ENCODE data around the gene ZNF678.

The ZNF678 gene

GRCh38 chr1:227542153-227543120 lies 20.9 kb upstream of the ZNF678 start:
- no peaks in the 10 kb centered on the region for H3K36me3 ChIP-seq (replicated peaks; ENCODE audit: low read depth, low read length)
- H2AFZ ChIP-seq (ENCODE audit: low read depth, low read length): no peak overlapping the region
- H3K4me2 ChIP-seq (ENCODE audit: low read length): no peak overlapping the region
- no peaks in the 10 kb centered on the region for H3K79me2 ChIP-seq (ENCODE audit: low read length)
- H3K9ac ChIP-seq (ENCODE audit: low read length): no peak overlapping the region
- H3K9me3 ChIP-seq (ENCODE audit: insufficient read depth, low read length): no peaks in the 10 kb centered on the region
- no peaks in the 10 kb centered on the region for H3K4me1 ChIP-seq (ENCODE audit: low read length)
- no peaks in the 10 kb centered on the region for H3K27me3 ChIP-seq (ENCODE audit: low read depth, low read length)
- no peaks in the 10 kb centered on the region for H4K20me1 ChIP-seq (ENCODE audit: insufficient read depth, low read length)
- no peak overlapping the region for H3K4me3 ChIP-seq (ENCODE audit: low read length)
- TF ChIP-seq EZH2phosphoT487 (IDR thresholded peaks at IDR 0.05; ENCODE audit: low read depth): no peak
- TF ChIP-seq CTCF (IDR thresholded peaks at IDR 0.05; ENCODE audit: low read depth, low read length): no peak
- no peak overlapping the region for H3K27ac ChIP-seq (ENCODE audit: low read length)

DNA sequence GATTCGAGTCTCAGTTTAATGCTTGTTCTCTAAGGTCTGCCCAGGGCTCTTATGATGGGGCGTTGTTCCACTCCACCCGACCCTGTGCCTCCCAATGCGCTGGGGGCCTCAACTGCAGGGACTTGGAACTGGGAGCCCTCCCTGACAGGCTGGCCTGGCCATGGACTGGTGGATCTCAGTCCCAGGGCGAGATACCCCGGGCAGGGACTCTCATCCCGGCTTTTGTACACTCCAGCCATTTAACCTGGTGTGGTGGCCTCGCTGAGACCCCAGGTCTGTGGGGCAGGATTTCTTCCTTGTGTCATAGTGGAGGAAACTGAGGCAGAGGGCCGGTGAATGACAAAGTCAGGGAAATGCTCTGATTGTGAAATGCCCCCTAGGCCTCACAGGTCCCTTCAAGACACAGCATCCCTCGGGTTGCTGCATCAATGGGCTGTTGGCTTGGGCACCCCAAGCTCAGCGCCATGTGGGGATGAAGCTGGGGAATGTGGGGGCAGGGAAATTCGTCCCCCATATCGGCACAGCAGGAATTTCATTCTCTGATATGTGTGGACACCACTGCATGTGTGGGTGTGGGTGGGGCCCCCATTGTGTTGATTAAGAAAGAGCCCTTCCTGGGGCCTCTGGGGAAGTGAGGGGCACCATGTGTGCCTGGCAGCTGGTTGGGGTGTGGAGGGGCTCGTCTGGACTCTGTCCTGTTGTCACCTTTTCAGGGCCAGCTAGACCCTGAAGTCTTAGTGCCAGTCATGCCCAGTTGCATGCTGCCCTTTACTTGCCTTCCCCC lies 19.9 kb upstream of the ZNF678 start:
- Histone ChIP-seq H3K27ac (ENCODE audit: low read length) (no peak overlapping the region), H3K9ac (ENCODE audit: low read length) (no peak overlapping the region), H3K4me1 (ENCODE audit: low read length) (no peaks in the 10 kb centered on the region), H3K79me2 (ENCODE audit: low read length) (no peaks in the 10 kb centered on the region), H3K36me3 (replicated peaks; ENCODE audit: low read depth, low read length) (no peaks in the 10 kb centered on the region), H3K4me3 (ENCODE audit: low read length) (no peak overlapping the region), H3K27me3 (ENCODE audit: low read depth, low read length) (no peaks in the 10 kb centered on the region), H3K4me2 (ENCODE audit: low read length) (no peak overlapping the region), H2AFZ (ENCODE audit: low read depth, low read length) (no peak overlapping the region), H3K9me3 (ENCODE audit: insufficient read depth, low read length) (no peaks in the 10 kb centered on the region), H4K20me1 (ENCODE audit: insufficient read depth, low read length) (no peaks in the 10 kb centered on the region)
- TF ChIP-seq EZH2phosphoT487 (IDR thresholded peaks at IDR 0.05; ENCODE audit: low read depth) (no peak), CTCF (IDR thresholded peaks at IDR 0.05; ENCODE audit: low read depth, low read length) (no peak)

- TF ChIP-seq CTCF (IDR thresholded peaks at IDR 0.05; ENCODE audit: low read depth, low read length) (no peak), EZH2phosphoT487 (IDR thresholded peaks at IDR 0.05; ENCODE audit: low read depth) (no peak)
- no peak overlapping the region for H3K4me3 ChIP-seq (ENCODE audit: low read length)
- no peak overlapping the region for H3K27ac ChIP-seq (ENCODE audit: low read length)
- H3K27me3 ChIP-seq (ENCODE audit: low read depth, low read length): no peaks in the 10 kb centered on the region
- no peak overlapping the region for H3K9ac ChIP-seq (ENCODE audit: low read length)
- H3K79me2 ChIP-seq (ENCODE audit: low read length): no peaks in the 10 kb centered on the region
- no peaks in the 10 kb centered on the region for H3K4me1 ChIP-seq (ENCODE audit: low read length)
- H3K4me2 ChIP-seq (ENCODE audit: low read length): no peak overlapping the region
- no peaks in the 10 kb centered on the region for H4K20me1 ChIP-seq (ENCODE audit: insufficient read depth, low read length)
- H3K9me3 ChIP-seq (ENCODE audit: insufficient read depth, low read length): no peaks in the 10 kb centered on the region
- H3K36me3 ChIP-seq (replicated peaks; ENCODE audit: low read depth, low read length): no peaks in the 10 kb centered on the region
- H2AFZ ChIP-seq (ENCODE audit: low read depth, low read length): no peak overlapping the region
Observed at GRCh38 chr1:227544067-227545050, 19.0 kb upstream of the ZNF678 start.

Measured in OCI-LY3 (cell line).